Muscle layer of duodenum (tissue), 2 donors: ENCODE results near the gene CCDC30.

Experiments
- H3K27ac ChIP-seq: one replicate; pipeline ENCODE4 v1.7.0; 2013; ENCODE audit warnings: mild to moderate bottlenecking, low read length
- H3K27me3 ChIP-seq: one replicate; pipeline ENCODE4 v1.7.0; 2013; ENCODE audit warnings: low read depth, mild to moderate bottlenecking, control low read depth, low read length
- H3K36me3 ChIP-seq, 2 donors: one replicate each; pipeline ENCODE4 v1.7.0; 2013; ENCODE audit warnings: low read length in 2 of 2, control low read depth in 1 of 2, mild to moderate bottlenecking in 1 of 2; ENCODE audit not compliant: insufficient read depth in 2 of 2, control insufficient read depth in 1 of 2
- H3K4me1 ChIP-seq, 2 donors: one replicate each; pipeline ENCODE4 v1.7.0; 2013; ENCODE audit warnings: low read length in 2 of 2, mild to moderate bottlenecking in 2 of 2, control low read depth in 1 of 2, moderate library complexity in 1 of 2; ENCODE audit not compliant: insufficient read depth in 2 of 2, control insufficient read depth in 1 of 2
- H3K4me3 ChIP-seq, 2 donors: one replicate each; pipeline ENCODE4 v1.7.0; 2013; ENCODE audit warnings: low read length in 2 of 2, low read depth in 1 of 2, mild to moderate bottlenecking in 1 of 2
- H3K9me3 ChIP-seq, 2 donors: one replicate each; pipeline ENCODE4 v1.7.0; 2013; ENCODE audit warnings: low read length in 2 of 2, control low read depth in 1 of 2, mild to moderate bottlenecking in 1 of 2; ENCODE audit not compliant: control insufficient read depth in 1 of 2
- donor health status: healthy.

Gene CCDC30

DNA sequence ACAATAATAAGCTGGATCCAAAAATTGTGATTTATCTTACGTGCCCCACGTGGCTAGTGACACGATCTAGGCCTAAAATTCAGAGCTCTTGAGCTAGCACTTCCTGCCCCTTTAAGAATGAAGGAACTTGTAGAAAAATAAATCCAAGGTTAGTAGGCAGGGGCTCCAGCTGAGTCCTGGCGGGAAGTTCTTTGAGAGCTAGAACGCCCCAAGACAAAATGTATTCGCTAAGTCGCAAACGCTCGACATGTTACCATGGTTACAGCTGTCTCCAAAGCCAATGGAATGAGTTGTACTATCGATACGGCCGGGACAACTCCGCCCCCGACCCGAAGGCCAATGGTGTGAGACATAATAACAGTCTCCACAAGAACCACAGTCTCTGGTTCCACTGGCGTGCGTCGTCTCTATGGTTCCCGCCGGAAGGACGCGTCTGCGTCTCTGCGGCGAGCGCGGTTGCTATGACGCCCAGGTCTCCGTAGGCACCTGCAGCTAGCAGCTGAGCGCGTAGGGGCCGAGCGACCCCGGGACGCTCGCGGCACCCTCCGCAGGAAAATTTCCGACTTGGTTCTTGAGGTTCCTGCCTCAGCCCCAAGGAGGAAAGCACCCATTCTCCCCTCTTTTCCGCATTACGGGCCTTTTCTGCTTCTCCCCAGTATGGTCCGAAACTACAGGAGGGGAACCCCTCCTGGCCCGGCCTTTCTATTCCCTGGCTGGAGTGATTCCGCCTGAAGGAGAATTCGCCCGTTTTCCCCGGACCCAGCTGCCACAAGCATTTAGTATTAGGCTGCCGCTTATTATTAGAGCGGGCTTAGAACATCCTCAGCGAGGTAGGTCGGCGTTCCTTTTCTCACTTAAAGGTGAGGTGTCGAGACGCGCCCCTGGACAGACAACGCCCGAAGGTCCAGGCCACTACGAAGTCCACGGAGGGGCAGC, at the start of gene CCDC30:
TSS of gene CCDC30 (plus strand) at position 459 of the 936 bp plus-strand sequence. CDS start 17,266 bp downstream, outside the sequence.
- H3K27ac ChIP-seq = no peak within 1 kb of the TSS
- H3K27me3 ChIP-seq = no peaks in the 10 kb centered on the region
- H3K36me3 ChIP-seq = peaks cover 7 to 23% of the 10 kb centered on the region in 2 donors
- H3K4me1 ChIP-seq = peaks cover 0 to 2% of the 10 kb centered on the region in 2 donors
- H3K4me3 ChIP-seq = peak within 1 kb of the TSS; percentile 56 to 97
- no peaks in the 10 kb centered on the region for H3K9me3 ChIP-seq

- peaks cover 0 to under 1% of the 10 kb centered on the region in 2 donors for H3K4me1 ChIP-seq
- H3K36me3 ChIP-seq = no peaks in the 10 kb centered on the region
- no peaks in the 10 kb centered on the region for H3K9me3 ChIP-seq
- no peaks in the 10 kb centered on the region for H3K27me3 ChIP-seq
- H3K27ac ChIP-seq = no peak overlapping the region
- H3K4me3 ChIP-seq = no peak overlapping the region
Observed at GRCh38 chr1:42414551-42415496, 48.3 kb upstream of the CCDC30 start.

GRCh38 chr1:42417166-42417565, 45.9 kb upstream of the CCDC30 start:
- no peaks in the 10 kb centered on the region for H3K27me3 ChIP-seq
- H3K4me1 ChIP-seq = peaks cover 5 to 18% of the 10 kb centered on the region in 2 donors
- H3K9me3 ChIP-seq = no peaks in the 10 kb centered on the region
- H3K36me3 ChIP-seq = no peaks in the 10 kb centered on the region
- no peak overlapping the region for H3K27ac ChIP-seq
- H3K4me3 ChIP-seq = no peak overlapping the region

DNA sequence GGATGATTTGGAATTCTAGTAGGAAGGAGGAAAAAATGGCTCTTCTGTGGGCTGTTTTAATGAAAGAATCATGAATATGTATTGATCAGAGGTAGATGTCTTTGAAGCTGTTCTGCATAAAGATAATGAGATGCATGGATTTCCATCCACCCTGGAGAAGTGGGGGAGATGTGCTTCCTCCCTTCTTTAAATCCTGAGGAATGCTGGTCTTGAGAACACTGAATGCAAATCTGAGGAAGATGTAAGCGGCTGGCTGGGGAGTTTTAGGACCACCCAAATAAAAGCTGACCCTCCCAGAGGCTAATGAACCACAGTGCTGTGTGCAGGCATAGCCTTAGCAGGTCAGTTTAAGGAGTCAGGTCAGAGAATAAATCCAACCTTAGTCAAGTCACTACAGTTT, 44.6 kb upstream of the CCDC30 start:
- Histone ChIP-seq H3K36me3 (no peaks in the 10 kb centered on the region), H3K27ac (peak overlapping the region; percentile 32)

DNA sequence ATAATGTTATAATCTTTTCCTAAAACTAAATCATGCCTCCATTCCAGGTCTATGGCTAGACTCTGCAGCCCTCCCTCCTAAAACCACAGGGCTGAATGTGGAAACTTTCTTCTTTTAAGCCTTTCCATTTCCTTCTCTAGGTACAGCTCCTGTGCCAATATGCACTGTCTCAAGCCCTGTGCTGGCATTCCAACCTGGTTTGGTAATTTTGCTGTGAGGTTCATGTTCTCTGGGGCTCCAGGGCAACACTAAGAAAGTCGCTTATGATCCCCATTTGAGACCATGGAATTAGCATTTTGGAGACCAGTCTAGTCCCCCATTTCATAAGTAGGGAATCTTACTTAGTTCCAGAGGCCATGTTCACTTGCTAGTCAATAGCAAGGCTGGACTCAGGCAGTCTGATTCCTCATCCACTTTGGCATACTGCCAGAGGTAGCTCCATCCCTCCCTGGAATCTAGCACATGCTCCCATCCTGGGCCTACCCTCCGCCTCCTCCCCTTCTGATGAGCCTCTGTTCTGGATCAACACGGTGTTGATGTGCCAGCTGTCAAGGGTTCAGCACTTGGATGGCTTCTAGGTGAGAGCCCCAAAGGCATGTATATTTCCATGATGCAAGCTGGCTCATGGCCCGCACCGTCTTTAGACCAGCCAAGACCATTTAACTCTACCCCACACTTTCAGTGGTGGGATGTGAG, 43.8 kb upstream of the CCDC30 start:
- H3K4me3 ChIP-seq = no peak overlapping the region
- H3K9me3 ChIP-seq = no peaks in the 10 kb centered on the region
- H3K27ac ChIP-seq = peak overlapping the region; percentile 32
- no peaks in the 10 kb centered on the region for H3K27me3 ChIP-seq
- no peaks in the 10 kb centered on the region for H3K36me3 ChIP-seq
- H3K4me1 ChIP-seq = peaks cover 5 to 18% of the 10 kb centered on the region in 2 donors

More for the DNA sequence above, 44.6 kb upstream of the CCDC30 start:
- Histone ChIP-seq H3K9me3 (no peaks in the 10 kb centered on the region), H3K4me3 (no peak overlapping the region), H3K4me1 (peaks cover 5 to 18% of the 10 kb centered on the region in 2 donors), H3K27me3 (no peaks in the 10 kb centered on the region)

DNA sequence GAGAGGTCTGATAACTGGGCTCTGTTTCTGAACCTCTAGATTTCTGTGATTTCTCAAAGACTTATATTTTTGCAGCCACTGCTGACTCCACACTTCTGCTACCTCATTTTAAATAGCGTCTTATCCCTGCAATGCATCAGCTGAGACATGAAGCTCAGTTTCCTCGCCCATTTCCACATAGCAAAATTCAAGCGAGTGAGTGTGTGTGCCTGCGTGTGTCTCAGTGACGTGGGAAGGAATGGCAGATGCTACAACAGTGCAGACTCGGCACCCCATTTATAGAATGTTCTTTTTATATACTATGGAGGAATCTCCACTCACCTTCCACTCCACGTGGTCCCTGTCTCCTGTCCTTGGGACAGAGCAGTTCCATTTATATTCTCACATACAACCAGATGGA, 43.0 kb upstream of the CCDC30 start:
- Histone ChIP-seq H3K27me3 (no peaks in the 10 kb centered on the region), H3K4me1 (peaks cover 5 to 18% of the 10 kb centered on the region in 2 donors), H3K36me3 (no peaks in the 10 kb centered on the region), H3K4me3 (no peak overlapping the region), H3K9me3 (no peaks in the 10 kb centered on the region), H3K27ac (peak overlapping the region; percentile 34)

GRCh38 chr1:42420911-42421585, 42.0 kb upstream of the CCDC30 start:
- Histone ChIP-seq H3K36me3 (no peaks in the 10 kb centered on the region), H3K27me3 (no peaks in the 10 kb centered on the region), H3K9me3 (no peaks in the 10 kb centered on the region), H3K4me1 (peaks cover 5 to 18% of the 10 kb centered on the region in 2 donors), H3K4me3 (peak overlapping the region in 1 of 2 donors; percentile 15), H3K27ac (peak overlapping the region; percentile 34)

GRCh38 chr1:42422737-42423136, 40.3 kb upstream of the CCDC30 start:
- no peaks in the 10 kb centered on the region for H3K27me3 ChIP-seq
- no peak overlapping the region for H3K27ac ChIP-seq
- H3K9me3 ChIP-seq = no peaks in the 10 kb centered on the region
- peaks cover 5 to 18% of the 10 kb centered on the region in 2 donors for H3K4me1 ChIP-seq
- no peak overlapping the region for H3K4me3 ChIP-seq
- H3K36me3 ChIP-seq = no peaks in the 10 kb centered on the region

- Histone ChIP-seq H3K4me3 (no peak overlapping the region), H3K27me3 (no peaks in the 10 kb centered on the region), H3K36me3 (no peaks in the 10 kb centered on the region), H3K9me3 (no peaks in the 10 kb centered on the region), H3K27ac (no peak overlapping the region), H3K4me1 (peaks cover 5 to 18% of the 10 kb centered on the region in 2 donors)
Observed at GRCh38 chr1:42423681-42424080, 39.4 kb upstream of the CCDC30 start.

DNA sequence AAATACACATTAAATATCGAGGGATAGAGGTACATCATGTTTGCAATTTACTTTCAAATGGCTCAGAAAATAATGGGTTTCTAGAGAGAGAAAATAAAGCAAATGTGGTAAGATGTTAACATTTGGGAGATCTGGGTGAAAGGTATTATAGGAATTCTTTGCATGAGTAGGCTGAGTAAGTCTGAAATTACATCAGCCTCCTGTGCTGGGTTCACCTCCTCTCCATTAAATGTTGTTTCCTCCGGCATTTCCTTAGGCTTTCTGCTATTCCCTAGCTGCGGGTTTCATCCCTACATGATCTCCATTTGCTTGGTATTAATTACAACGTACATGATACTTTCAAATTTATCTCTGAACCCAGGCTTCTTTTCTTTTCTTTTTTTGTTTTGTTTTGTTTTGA, 38.9 kb upstream of the CCDC30 start:
- H3K27ac ChIP-seq = no peak overlapping the region
- no peaks in the 10 kb centered on the region for H3K27me3 ChIP-seq
- no peaks in the 10 kb centered on the region for H3K36me3 ChIP-seq
- H3K4me1 ChIP-seq = peaks cover 5 to 18% of the 10 kb centered on the region in 2 donors
- no peak overlapping the region for H3K4me3 ChIP-seq
- no peaks in the 10 kb centered on the region for H3K9me3 ChIP-seq
